HG03378 (cell line): ENCODE measurements around the gene KLK10.

Source experiments
- ATAC-seq: cut with Tn5 transposase; IDR thresholded peaks from one replicate; pipeline ENCODE4 v1.9.1; 2021; ENCODE audit warnings: mild to moderate bottlenecking, moderate library complexity; ENCODE audit not compliant: unreplicated experiment

Gene KLK10

GRCh38 chr19:51026554-51026831, 7.0 kb upstream of the KLK10 start, which contains the start of gene KLK11:
Gene KLK11 (minus strand): TSS chr19:51026616. CDS start chr19:51025631, 985 bp downstream.
- ATAC-seq: no peak

GRCh38 chr19:51025809-51026553, 6.5 kb upstream of the KLK10 start:
- no peak for ATAC-seq

GRCh38 chr19:51025401-51025800, 5.9 kb upstream of the KLK10 start:
- no peak for ATAC-seq

- no peak for ATAC-seq
These were observed 5.4 kb upstream of the KLK10 start for GRCh38 chr19:51024924-51025323.

- ATAC-seq: no peak
These were observed 4.4 kb upstream of the KLK10 start for GRCh38 chr19:51023946-51024345.

- no peak for ATAC-seq
These were observed 3.0 kb upstream of the KLK10 start for GRCh38 chr19:51022526-51022925.

- ATAC-seq: no peak
These were observed 1.6 kb upstream of the KLK10 start for GRCh38 chr19:51020988-51021651.

GRCh38 chr19:51018745-51019543, 565 bp downstream of the KLK10 start:
- ATAC-seq: no peak

GRCh38 chr19:51016798-51017683, 2.5 kb downstream of the KLK10 start:
- no peak for ATAC-seq

- no peak for ATAC-seq
These were observed 3.7 kb downstream of the KLK10 start for GRCh38 chr19:51015691-51016267.

GRCh38 chr19:51014242-51014641, 5.3 kb downstream of the KLK10 start:
- no peak for ATAC-seq

GRCh38 chr19:51012661-51013190, 6.8 kb downstream of the KLK10 start:
- no peak for ATAC-seq

- ATAC-seq: no peak
These were observed 9.3 kb downstream of the KLK10 start for GRCh38 chr19:51010066-51010795.

- ATAC-seq: no peak
These were observed 10.2 kb downstream of the KLK10 start for GRCh38 chr19:51009061-51009891.

- no peak for ATAC-seq
These were observed 12.0 kb downstream of the KLK10 start for GRCh38 chr19:51007488-51007887.

GRCh38 chr19:51006406-51006805, 13.1 kb downstream of the KLK10 start:
- ATAC-seq: no peak

- ATAC-seq: no peak
These were observed 14.3 kb downstream of the KLK10 start for GRCh38 chr19:51005248-51005647.

- no peak for ATAC-seq
These were observed 16.2 kb downstream of the KLK10 start for GRCh38 chr19:51003316-51003715.
